ENCODE results near the gene ADCY9. TPM values are rescaled to one million over a fixed set of nuclear protein-coding genes. Genes with fewer than 3 reads are reported as not detected.

The ADCY9 gene
- polyA plus RNA-seq, 1 donor from 2014 or later = 6.3 TPM

GRCh38 chr16:3979518-3979917, 136.7 kb downstream of the ADCY9 start:
- Histone ChIP-seq H3K27ac (ENCODE audit: low read length) (no peak overlapping the region), H3K4me2 (ENCODE audit: low read length) (no peak overlapping the region), H3K79me2 (replicated peaks; ENCODE audit: insufficient read depth, low read length) (no peaks in the 10 kb centered on the region), H3K9ac (ENCODE audit: low read length) (no peak overlapping the region), H3K27me3 (ENCODE audit: insufficient read depth, low read depth, low read length) (no peaks in the 10 kb centered on the region), H3K4me3 (ENCODE audit: low read length) (no peak overlapping the region), H4K20me1 (ENCODE audit: insufficient read depth) (no peaks in the 10 kb centered on the region), H3F3A (ENCODE audit: insufficient read depth, low read length, poor library complexity, severe bottlenecking) (no peaks in the 10 kb centered on the region), H2AFZ (ENCODE audit: low read depth, low read length) (no peak overlapping the region), H3K9me3 (ENCODE audit: low read length) (no peaks in the 10 kb centered on the region), H3K9me2 (ENCODE audit: insufficient read depth, low read length) (no peaks in the 10 kb centered on the region), H3K36me3 (ENCODE audit: insufficient read depth, low read length) (no peaks in the 10 kb centered on the region)
- TF ChIP-seq CTCF (IDR thresholded peaks at IDR 0.05; ENCODE audit: poor library complexity, severe bottlenecking) (no peak), RAD21 (conservative IDR thresholded peaks at IDR 0.05) (no peak), TAF1 (IDR thresholded peaks at IDR 0.05; ENCODE audit: low read depth) (no peak), EZH2 (IDR thresholded peaks at IDR 0.05; ENCODE audit: borderline replicate concordance, insufficient read depth, low read length, poor library complexity, severe bottlenecking) (no peak), POLR2AphosphoS5 (IDR thresholded peaks at IDR 0.05) (no peak), MXI1 (conservative IDR thresholded peaks at IDR 0.05; ENCODE audit: poor library complexity, severe bottlenecking) (no peak), EP300 (conservative IDR thresholded peaks at IDR 0.05; ENCODE audit: poor library complexity, severe bottlenecking) (no peak), REST (IDR thresholded peaks at IDR 0.05; ENCODE audit: borderline replicate concordance) (no peak), SMC3 (conservative IDR thresholded peaks at IDR 0.05; ENCODE audit: poor library complexity) (no peak)

GRCh38 chr16:3979070-3979469, 137.2 kb downstream of the ADCY9 start:
- Histone ChIP-seq H3K4me3 (ENCODE audit: low read length) (no peak overlapping the region), H4K20me1 (ENCODE audit: insufficient read depth) (no peaks in the 10 kb centered on the region), H3K27me3 (ENCODE audit: insufficient read depth, low read depth, low read length) (no peaks in the 10 kb centered on the region), H3K9me3 (ENCODE audit: low read length) (no peaks in the 10 kb centered on the region), H3K36me3 (ENCODE audit: insufficient read depth, low read length) (no peaks in the 10 kb centered on the region), H2AFZ (ENCODE audit: low read depth, low read length) (no peak overlapping the region), H3F3A (ENCODE audit: insufficient read depth, low read length, poor library complexity, severe bottlenecking) (no peaks in the 10 kb centered on the region), H3K9me2 (ENCODE audit: insufficient read depth, low read length) (no peaks in the 10 kb centered on the region), H3K27ac (ENCODE audit: low read length) (no peak overlapping the region), H3K9ac (ENCODE audit: low read length) (no peak overlapping the region), H3K79me2 (replicated peaks; ENCODE audit: insufficient read depth, low read length) (no peaks in the 10 kb centered on the region), H3K4me2 (ENCODE audit: low read length) (no peak overlapping the region)
- TF ChIP-seq TAF1 (IDR thresholded peaks at IDR 0.05; ENCODE audit: low read depth) (no peak), POLR2AphosphoS5 (IDR thresholded peaks at IDR 0.05) (no peak), CTCF (IDR thresholded peaks at IDR 0.05; ENCODE audit: poor library complexity, severe bottlenecking) (no peak), RAD21 (conservative IDR thresholded peaks at IDR 0.05) (no peak), EZH2 (IDR thresholded peaks at IDR 0.05; ENCODE audit: borderline replicate concordance, insufficient read depth, low read length, poor library complexity, severe bottlenecking) (no peak), MXI1 (conservative IDR thresholded peaks at IDR 0.05; ENCODE audit: poor library complexity, severe bottlenecking) (no peak), EP300 (conservative IDR thresholded peaks at IDR 0.05; ENCODE audit: poor library complexity, severe bottlenecking) (no peak), REST (IDR thresholded peaks at IDR 0.05; ENCODE audit: borderline replicate concordance) (no peak), SMC3 (conservative IDR thresholded peaks at IDR 0.05; ENCODE audit: poor library complexity) (no peak)

Measured in neural cell (in vitro differentiated cells).